NCI-H187 treated with DMSO at 0.1 percent for 48 hours (cell line): ENCODE data around the gene FBLN7.

Source experiments
- DNase-seq: peaks from one replicate; lab custom pipeline; 2025; lab: John Stamatoyannopoulos, UW

FBLN7 gene

GRCh38 chr2:112157472-112157871 lies 19.3 kb downstream of the FBLN7 start:
- no peak for DNase-seq

GRCh38 chr2:112159454-112159921 lies 21.3 kb downstream of the FBLN7 start:
- DNase-seq, result no peak

- DNase-seq, result no peak
Measured at GRCh38 chr2:112160283-112161250, 22.4 kb downstream of the FBLN7 start.

GRCh38 chr2:112161431-112162145 lies 23.4 kb downstream of the FBLN7 start:
- peak; percentile 27 for DNase-seq

DNA sequence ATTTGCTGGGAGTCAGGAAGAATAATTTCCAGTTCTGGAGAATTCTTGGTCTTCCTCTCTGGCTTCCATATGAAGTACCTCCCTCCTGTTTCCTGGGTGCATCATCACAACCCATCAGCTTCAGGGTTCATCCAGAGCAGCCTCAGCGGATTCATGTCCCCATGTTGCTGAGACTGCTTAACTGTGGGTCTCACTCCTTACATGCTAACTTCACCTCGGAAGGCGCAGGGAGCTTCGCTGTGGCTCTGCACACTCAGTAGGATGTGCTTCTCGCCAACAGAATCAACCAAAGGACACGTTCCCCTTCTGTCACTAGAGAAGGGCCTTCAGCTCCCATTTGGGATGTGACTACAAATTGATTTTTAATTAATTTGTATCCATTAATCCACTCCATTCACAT lies 24.2 kb downstream of the FBLN7 start:
- no peak for DNase-seq

- DNase-seq, result no peak
Measured at GRCh38 chr2:112162956-112163355, 24.8 kb downstream of the FBLN7 start.

- DNase-seq, result no peak
Measured at GRCh38 chr2:112163541-112163981, 25.4 kb downstream of the FBLN7 start.

DNA sequence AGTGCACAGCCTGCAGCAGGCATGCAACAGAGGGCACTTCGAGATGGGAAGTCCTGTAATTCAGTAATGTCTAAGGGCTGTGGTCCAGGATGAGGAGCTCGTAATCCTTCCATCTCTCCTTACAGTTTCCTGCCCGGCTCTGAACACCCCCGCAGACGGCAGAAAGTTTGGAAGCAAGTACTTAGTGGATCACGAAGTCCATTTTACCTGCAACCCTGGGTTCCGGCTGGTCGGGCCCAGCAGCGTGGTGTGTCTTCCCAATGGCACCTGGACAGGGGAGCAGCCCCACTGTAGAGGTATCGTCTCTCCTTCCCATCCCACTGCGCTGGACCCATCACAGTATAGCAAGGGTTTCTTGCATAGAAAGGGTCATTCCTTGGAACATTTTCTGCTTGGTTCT lies 26.7 kb downstream of the FBLN7 start:
- DNase-seq, result no peak

GRCh38 chr2:112165296-112165695 lies 27.1 kb downstream of the FBLN7 start:
- DNase-seq, result no peak

- no peak for DNase-seq
Measured at GRCh38 chr2:112166806-112167499, 28.8 kb downstream of the FBLN7 start.

DNA sequence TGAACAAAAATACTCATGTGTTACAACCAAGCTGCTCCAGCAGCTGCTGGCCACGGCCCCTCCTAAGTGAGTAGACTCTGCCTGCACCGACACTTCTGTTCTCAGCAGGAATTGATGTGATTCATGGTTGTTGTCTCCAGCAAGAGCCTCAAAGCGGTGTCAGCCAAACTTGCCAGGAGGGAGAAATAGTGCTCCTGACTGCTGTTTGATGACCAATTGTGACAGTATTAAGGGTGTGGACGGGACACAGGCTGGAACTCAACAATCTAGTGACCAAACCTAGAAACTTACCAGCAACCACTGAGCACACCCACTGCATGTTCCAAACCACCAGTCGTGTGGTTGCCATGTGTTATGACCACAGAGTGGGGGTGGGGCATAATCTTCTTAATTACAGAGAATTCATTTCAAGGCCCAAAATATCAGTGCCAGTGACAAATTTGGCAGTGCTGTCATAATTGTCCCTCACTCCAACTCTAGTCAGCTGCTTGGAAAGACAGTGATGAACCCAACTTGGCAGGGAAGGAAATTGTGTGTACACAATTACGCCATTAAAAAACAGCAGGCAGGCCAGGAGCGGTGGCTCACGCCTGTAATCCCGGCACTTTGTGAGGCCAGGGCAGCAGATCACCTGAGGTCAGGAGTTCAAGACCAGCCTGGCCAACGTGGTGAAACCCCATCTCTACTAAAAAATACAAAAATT lies 30.4 kb downstream of the FBLN7 start:
- DNase-seq, result no peak

DNA sequence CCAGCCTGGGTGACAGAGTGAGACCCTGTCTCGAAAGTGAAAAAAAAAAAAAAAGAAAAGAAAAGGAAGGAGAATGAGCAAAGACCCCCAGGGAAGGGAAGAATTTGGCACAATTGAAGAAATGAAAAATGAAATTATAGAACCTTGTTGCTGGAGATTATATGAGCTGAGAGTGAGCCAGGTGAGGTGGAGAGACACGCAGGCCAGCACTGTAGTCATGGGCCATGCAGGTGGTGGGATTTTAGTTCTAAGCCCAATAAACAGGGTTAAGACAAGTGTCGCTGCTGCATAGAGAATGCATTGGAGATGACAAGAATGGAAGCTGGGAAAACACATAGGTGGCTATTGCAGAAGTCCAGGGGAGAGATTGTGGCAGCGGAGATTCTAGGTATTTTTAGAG lies 32.3 kb downstream of the FBLN7 start:
- no peak for DNase-seq

- DNase-seq, result no peak
Measured at GRCh38 chr2:112173646-112174319, 35.6 kb downstream of the FBLN7 start.

- no peak for DNase-seq
Measured at GRCh38 chr2:112174383-112174782, 36.2 kb downstream of the FBLN7 start.

DNA sequence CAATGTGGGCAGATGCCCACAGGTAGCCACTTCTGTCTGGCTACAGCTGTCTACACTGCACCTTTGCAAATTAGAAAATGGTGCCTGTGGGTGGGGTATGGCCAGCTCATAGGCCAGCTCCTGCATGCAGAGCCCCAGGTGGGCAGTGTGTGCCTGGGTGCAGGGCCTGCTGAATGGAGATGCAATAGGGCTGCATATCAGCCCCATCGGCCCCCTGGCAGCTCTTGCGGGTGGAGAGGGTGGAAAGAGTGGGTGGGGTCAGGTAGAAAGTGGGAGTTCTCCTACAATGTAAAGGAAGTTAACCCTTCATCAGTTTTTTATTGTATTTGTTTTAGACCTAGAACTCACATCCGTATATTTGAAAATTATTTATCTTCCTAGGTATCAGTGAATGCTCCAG lies 37.1 kb downstream of the FBLN7 start:
- no peak for DNase-seq

- no peak for DNase-seq
Measured at GRCh38 chr2:112175958-112176573, 37.9 kb downstream of the FBLN7 start.

DNA sequence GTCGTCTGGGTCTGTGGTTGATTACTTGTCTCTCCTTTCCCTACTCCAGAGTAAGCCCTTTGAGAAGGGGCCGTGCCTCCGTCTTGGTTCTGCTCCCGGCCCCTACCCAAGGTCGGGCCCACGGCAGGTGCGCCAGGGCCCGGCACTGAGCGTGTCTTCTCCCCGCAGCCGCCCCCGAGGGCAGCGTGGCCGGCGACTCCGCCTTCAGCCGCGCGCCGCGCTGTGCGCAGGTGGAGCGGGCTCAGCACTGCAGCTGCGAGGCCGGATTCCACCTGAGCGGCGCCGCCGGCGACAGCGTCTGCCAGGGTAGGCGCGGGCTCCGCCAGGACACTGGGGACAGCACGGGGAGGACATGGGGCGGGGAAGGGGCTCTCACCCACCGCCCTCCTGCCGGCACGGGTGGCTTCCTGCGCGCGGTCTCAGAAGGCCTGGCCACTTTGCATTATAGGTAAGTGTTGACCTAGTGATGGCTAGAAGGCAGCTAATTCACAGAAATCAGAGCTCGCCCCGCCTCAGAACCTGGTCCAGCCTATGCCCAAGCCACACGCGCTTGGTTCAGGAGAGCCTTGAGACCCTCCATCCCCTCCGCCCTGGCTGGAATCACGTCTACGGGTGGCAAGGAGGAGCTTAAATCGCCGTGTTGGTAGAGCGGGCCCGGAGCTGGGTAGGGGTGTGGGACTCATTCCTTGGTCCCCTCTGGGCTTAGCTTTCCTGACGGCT lies 43.5 kb downstream of the FBLN7 start:
- DNase-seq, result no peak

DNA sequence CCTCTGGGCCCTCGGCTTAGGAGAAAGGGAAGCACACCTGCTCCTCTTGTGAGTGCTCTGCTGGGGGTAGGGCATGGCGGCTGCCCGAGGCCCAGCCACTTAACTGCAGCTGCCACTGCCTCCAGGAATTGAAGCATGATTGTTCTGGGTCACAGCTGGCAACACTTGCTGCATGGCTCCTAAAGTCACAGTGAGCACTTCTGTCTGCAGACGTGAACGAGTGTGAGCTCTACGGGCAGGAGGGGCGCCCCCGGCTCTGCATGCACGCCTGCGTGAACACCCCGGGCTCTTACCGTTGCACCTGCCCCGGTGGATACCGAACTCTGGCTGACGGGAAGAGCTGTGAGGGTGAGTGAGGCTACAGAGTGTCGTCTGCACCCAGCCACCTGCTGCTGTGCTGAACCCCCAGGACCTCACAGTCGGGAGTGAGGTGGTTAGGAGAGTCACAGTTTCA lies 44.4 kb downstream of the FBLN7 start:
- DNase-seq, result peak; percentile 88

DNA sequence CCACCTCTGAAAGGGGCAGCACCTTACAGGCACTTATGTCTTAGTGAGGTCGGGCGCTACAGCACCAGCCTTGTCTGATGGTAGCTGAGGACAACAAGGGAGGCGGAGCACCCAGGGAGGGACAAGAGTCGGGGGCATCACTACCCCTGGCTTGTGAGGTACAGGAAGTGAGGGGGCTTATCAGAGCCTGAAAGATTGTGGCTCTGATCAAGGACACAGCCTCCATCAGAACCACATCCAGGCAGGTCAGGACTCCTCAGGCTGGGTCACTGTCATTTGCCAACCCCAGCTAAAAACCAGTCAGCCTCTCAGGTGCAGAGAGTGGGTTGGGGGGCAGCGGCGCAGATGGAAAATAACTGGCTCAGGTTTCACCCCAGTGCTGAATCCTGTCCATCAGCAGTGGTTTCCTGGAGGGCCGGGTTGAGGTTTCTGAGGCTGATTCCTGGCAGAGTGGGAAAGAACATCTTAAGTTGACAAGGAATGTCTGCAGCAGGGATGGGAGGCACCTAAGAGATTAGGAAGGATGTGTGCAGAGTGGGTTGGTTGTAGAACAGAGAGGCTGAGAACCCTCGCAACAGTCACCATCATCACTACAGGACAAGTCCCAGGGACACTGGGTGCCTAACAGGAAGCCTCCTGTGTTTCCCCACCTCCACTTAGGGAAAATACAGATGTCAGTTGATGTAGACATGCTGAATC lies 45.3 kb downstream of the FBLN7 start:
- no peak for DNase-seq
